GM18951 (cell line): ENCODE measurements around the gene DNAH17.

Experiments used
- POLR2A ChIP-seq: IDR thresholded peaks from 4 replicates; pipeline ENCODE4 v1.6.1; 2011; ENCODE audit warnings: mild to moderate bottlenecking; ENCODE audit not compliant: insufficient read length, insufficient read depth; ENCODE audit errors: extremely low read depth
- in situ Hi-C: fragments of 300-500 bp; cut with MboI; formaldehyde crosslinking; loops from one replicate; pipeline ENCODE4 v1.12.0; 2022; ENCODE audit warnings: low sequenced_read_pairs, mixed read lengths, inconsistent platforms; ENCODE audit not compliant: unreplicated experiment

The DNAH17 gene

GRCh38 chr17:78374189-78374588, 203.0 kb downstream of the DNAH17 start:
- TF ChIP-seq POLR2A = no peak
- in situ Hi-C loops = no loop called here
